ENCODE measurements around the gene TSHZ3. TPM values are rescaled to one million over a fixed set of nuclear protein-coding genes. Genes with fewer than 3 reads are reported as not detected.

Gene TSHZ3
- total RNA-seq, 1 donor from 2014 or later = 6.1 TPM

DNA sequence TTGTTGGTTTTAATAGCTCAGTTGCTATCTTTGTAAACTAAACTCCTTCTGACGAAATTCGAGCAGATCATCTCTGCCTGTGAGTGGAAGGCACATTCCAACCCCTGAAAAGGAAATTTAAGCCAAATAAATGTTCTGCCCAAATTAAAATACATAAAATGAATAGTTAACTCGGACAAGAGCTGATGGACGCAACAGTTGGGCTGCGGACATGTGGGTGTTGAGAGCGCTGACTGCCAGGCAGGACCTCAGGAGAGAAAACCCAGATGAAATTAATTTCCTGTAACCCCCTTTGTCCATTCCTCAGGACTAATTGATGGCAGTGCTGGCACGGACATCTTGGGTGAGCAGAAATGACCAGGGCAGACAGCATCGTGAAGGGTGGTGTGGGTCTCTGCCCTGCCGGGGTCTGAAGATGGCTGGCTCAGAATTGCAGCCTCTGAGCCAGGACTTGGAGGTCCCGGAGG is 86.5 kb downstream of the TSHZ3 start:
- Histone ChIP-seq H2AFZ (ENCODE audit: low read depth, low read length) (no peak overlapping the region), H3K4me2 (ENCODE audit: low read length) (no peak overlapping the region), H3K79me2 (ENCODE audit: insufficient read depth, low read length) (no peaks in the 10 kb centered on the region), H3K4me1 (ENCODE audit: insufficient read depth, low read length) (no peaks in the 10 kb centered on the region), H3K4me3 (ENCODE audit: insufficient read depth, low read depth, low read length) (no peak overlapping the region), H3K36me3 (ENCODE audit: insufficient read depth, low read length) (no peaks in the 10 kb centered on the region), H3K9me3 (ENCODE audit: insufficient read depth, low read depth, low read length) (no peaks in the 10 kb centered on the region), H3K9ac (ENCODE audit: low read length) (no peak overlapping the region), H3K27me3 (ENCODE audit: insufficient read depth, low read length) (no peaks in the 10 kb centered on the region), H4K20me1 (ENCODE audit: insufficient read depth, low read length) (no peaks in the 10 kb centered on the region), H3K27ac (ENCODE audit: low read depth, low read length) (no peak overlapping the region)
- Mint-ChIP-seq H3K27me3 (ENCODE audit: low read depth, unreplicated experiment) (peaks cover 18% of the 10 kb centered on the region), H3K27ac (ENCODE audit: unreplicated experiment) (no peak overlapping the region), H3K4me3 (ENCODE audit: unreplicated experiment) (no peak overlapping the region), H3K4me1 (ENCODE audit: low read depth, unreplicated experiment) (no peaks in the 10 kb centered on the region), H3K36me3 (ENCODE audit: low read depth, unreplicated experiment) (no peaks in the 10 kb centered on the region), H3K9me3 (ENCODE audit: unreplicated experiment) (peaks cover 11% of the 10 kb centered on the region)
- FAIRE-seq = no peak
- DNase-seq (ENCODE audit: low read depth) = no peak
- no peak for TF ChIP-seq EZH2 (IDR thresholded peaks at IDR 0.05; ENCODE audit: insufficient read depth, low read length)
- TF ChIP-seq, protein P1, sequence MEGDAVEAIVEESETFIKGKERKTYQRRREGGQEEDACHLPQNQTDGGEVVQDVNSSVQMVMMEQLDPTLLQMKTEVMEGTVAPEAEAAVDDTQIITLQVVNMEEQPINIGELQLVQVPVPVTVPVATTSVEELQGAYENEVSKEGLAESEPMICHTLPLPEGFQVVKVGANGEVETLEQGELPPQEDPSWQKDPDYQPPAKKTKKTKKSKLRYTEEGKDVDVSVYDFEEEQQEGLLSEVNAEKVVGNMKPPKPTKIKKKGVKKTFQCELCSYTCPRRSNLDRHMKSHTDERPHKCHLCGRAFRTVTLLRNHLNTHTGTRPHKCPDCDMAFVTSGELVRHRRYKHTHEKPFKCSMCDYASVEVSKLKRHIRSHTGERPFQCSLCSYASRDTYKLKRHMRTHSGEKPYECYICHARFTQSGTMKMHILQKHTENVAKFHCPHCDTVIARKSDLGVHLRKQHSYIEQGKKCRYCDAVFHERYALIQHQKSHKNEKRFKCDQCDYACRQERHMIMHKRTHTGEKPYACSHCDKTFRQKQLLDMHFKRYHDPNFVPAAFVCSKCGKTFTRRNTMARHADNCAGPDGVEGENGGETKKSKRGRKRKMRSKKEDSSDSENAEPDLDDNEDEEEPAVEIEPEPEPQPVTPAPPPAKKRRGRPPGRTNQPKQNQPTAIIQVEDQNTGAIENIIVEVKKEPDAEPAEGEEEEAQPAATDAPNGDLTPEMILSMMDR (IDR thresholded peaks at IDR 0.05; ENCODE audit: insufficient read depth, low read depth, low read length) = no peak

DNA sequence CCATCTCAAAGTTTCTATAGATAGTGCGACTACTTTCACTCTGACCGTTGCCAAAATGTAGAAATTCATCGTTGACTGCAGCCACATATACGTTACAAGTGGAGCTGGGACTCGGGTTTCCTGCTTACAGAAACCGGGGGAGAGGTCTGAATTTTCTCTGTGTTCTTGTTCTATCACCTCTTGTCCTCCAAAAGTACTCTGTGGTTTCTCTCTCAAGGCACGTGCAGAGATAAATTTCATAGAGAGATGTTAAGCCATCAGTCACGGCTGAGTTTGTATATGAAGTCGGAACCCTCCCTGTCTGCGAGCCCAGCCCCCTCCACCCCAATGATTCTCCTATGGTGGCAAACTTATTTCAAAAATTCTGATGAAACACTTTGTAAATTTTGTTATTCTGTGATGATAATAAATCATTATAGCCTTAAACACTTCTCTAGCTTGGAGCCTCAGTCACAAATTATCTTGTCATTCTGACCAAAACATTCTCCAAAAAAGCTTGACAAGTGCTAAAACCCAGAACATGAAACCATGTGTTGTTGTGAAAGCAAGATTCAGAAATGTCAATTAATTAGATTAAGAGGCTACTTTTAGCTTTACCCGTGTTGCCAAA is 87.5 kb downstream of the TSHZ3 start:
- H3K9me3 Mint-ChIP-seq (ENCODE audit: unreplicated experiment) = peaks cover 9% of the 10 kb centered on the region
- Histone ChIP-seq H3K4me3 (ENCODE audit: insufficient read depth, low read depth, low read length) (no peak overlapping the region), H3K4me2 (ENCODE audit: low read length) (no peak overlapping the region), H3K79me2 (ENCODE audit: insufficient read depth, low read length) (no peaks in the 10 kb centered on the region), H4K20me1 (ENCODE audit: insufficient read depth, low read length) (no peaks in the 10 kb centered on the region), H3K27me3 (ENCODE audit: insufficient read depth, low read length) (no peaks in the 10 kb centered on the region), H3K9me3 (ENCODE audit: insufficient read depth, low read depth, low read length) (no peaks in the 10 kb centered on the region), H2AFZ (ENCODE audit: low read depth, low read length) (no peak overlapping the region), H3K4me1 (ENCODE audit: insufficient read depth, low read length) (no peaks in the 10 kb centered on the region), H3K27ac (ENCODE audit: low read depth, low read length) (no peak overlapping the region), H3K9ac (ENCODE audit: low read length) (no peak overlapping the region), H3K36me3 (ENCODE audit: insufficient read depth, low read length) (no peaks in the 10 kb centered on the region)
- no peak for TF ChIP-seq EZH2 (IDR thresholded peaks at IDR 0.05; ENCODE audit: insufficient read depth, low read length)
- TF ChIP-seq, protein P1 (IDR thresholded peaks at IDR 0.05; ENCODE audit: insufficient read depth, low read depth, low read length) = no peak
- peaks cover 13% of the 10 kb centered on the region for H3K27me3 Mint-ChIP-seq (ENCODE audit: low read depth, unreplicated experiment)
- FAIRE-seq (no peak), DNase-seq (ENCODE audit: low read depth) (no peak)
- no peak overlapping the region for H3K4me3 Mint-ChIP-seq (ENCODE audit: unreplicated experiment)
- H3K27ac Mint-ChIP-seq (ENCODE audit: unreplicated experiment) = no peak overlapping the region
- no peaks in the 10 kb centered on the region for H3K36me3 Mint-ChIP-seq (ENCODE audit: low read depth, unreplicated experiment)
- H3K4me1 Mint-ChIP-seq (ENCODE audit: low read depth, unreplicated experiment) = no peaks in the 10 kb centered on the region

DNA sequence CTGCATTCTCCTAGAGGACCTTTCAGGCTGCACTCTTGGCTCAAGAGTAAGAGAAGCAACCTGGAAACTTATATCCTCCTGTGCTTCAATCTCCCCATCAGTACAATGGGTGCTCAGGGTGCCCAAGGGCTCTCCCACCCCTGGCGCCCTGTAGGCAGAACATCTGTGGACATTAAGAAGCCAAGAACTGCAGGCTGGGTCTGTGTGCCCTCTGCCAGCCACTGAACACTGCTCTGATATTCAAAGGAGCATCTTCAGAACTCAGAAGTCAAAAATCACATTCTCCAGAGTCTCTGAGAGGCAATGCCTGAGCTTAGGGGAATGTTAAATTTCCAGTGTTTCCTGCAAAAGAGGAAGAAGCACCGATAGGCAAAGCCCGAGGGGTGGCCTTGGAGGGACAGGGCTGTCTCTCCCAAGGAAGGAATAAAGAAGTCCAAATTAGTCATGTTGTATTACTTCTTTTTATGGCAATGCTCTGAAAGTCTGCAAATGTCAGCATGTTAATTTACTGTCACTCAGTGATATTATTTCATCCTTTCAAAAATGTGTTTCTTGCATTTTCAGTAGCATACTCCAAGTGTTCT is 88.1 kb downstream of the TSHZ3 start:
- H3K27ac Mint-ChIP-seq (ENCODE audit: unreplicated experiment) = no peak overlapping the region
- peaks cover 16% of the 10 kb centered on the region for H3K27me3 Mint-ChIP-seq (ENCODE audit: low read depth, unreplicated experiment)
- H3K27me3 ChIP-seq (ENCODE audit: insufficient read depth, low read length) = no peaks in the 10 kb centered on the region
- no peak for TF ChIP-seq EZH2 (IDR thresholded peaks at IDR 0.05; ENCODE audit: insufficient read depth, low read length)
- TF ChIP-seq, protein P1 (IDR thresholded peaks at IDR 0.05; ENCODE audit: insufficient read depth, low read depth, low read length) = no peak
- DNase-seq (ENCODE audit: low read depth) = no peak
- no peaks in the 10 kb centered on the region for H3K79me2 ChIP-seq (ENCODE audit: insufficient read depth, low read length)
- H2AFZ ChIP-seq (ENCODE audit: low read depth, low read length) = no peak overlapping the region
- no peak for FAIRE-seq
- H3K4me1 ChIP-seq (ENCODE audit: insufficient read depth, low read length) = no peaks in the 10 kb centered on the region
- no peaks in the 10 kb centered on the region for H4K20me1 ChIP-seq (ENCODE audit: insufficient read depth, low read length)
- no peak overlapping the region for H3K4me3 ChIP-seq (ENCODE audit: insufficient read depth, low read depth, low read length)
- H3K9me3 Mint-ChIP-seq (ENCODE audit: unreplicated experiment) = peaks cover 9% of the 10 kb centered on the region
- H3K9ac ChIP-seq (ENCODE audit: low read length) = no peak overlapping the region
- no peaks in the 10 kb centered on the region for H3K4me1 Mint-ChIP-seq (ENCODE audit: low read depth, unreplicated experiment)
- no peak overlapping the region for H3K4me2 ChIP-seq (ENCODE audit: low read length)
- no peaks in the 10 kb centered on the region for H3K36me3 Mint-ChIP-seq (ENCODE audit: low read depth, unreplicated experiment)
- no peak overlapping the region for H3K27ac ChIP-seq (ENCODE audit: low read depth, low read length)
- H3K4me3 Mint-ChIP-seq (ENCODE audit: unreplicated experiment) = no peak overlapping the region
- H3K36me3 ChIP-seq (ENCODE audit: insufficient read depth, low read length) = no peaks in the 10 kb centered on the region
- H3K9me3 ChIP-seq (ENCODE audit: insufficient read depth, low read depth, low read length) = no peaks in the 10 kb centered on the region

Data from astrocyte (in vitro differentiated cells and primary cell).